Activated CD8-positive, alpha-beta memory T cell treated with anti-CD3 and anti-CD28 coated beads for 1 hour (primary cell): ENCODE data around the gene RIMS4.

Experiments used
- DNase-seq, 2 donors: peaks; one replicate each; pipeline ENCODE4 v3.0.0-alpha.2; 2020; ENCODE audit warnings: low read depth in 1 of 2; ENCODE audit errors: extremely low read depth in 1 of 2

The RIMS4 gene

GRCh38 chr20:44723798-44724362 is 86.5 kb downstream of the RIMS4 start:
- no peak for DNase-seq

- no peak for DNase-seq
Measured at GRCh38 chr20:44723391-44723790, 87.0 kb downstream of the RIMS4 start.

GRCh38 chr20:44722990-44723389 is 87.4 kb downstream of the RIMS4 start:
- no peak for DNase-seq

- DNase-seq, result no peak
Measured at GRCh38 chr20:44721785-44722054, 88.6 kb downstream of the RIMS4 start.

- no peak for DNase-seq
Measured at GRCh38 chr20:44720997-44721784, 89.2 kb downstream of the RIMS4 start.

- DNase-seq, result no peak
Measured at GRCh38 chr20:44720621-44720996, 89.7 kb downstream of the RIMS4 start.

GRCh38 chr20:44719841-44720240 is 90.5 kb downstream of the RIMS4 start:
- DNase-seq, result no peak

GRCh38 chr20:44717986-44718385 is 92.4 kb downstream of the RIMS4 start:
- DNase-seq, result no peak

GRCh38 chr20:44716309-44717106 is 93.8 kb downstream of the RIMS4 start:
- DNase-seq, result no peak

- DNase-seq, result no peak
Measured at GRCh38 chr20:44715499-44716308, 94.6 kb downstream of the RIMS4 start.

GRCh38 chr20:44714701-44715498 is 95.4 kb downstream of the RIMS4 start, which contains the start of gene CCN5:
CCN5 (plus strand) TSS chr20:44715369; CDS start chr20:44715391, 22 bp downstream.
- no peak for DNase-seq

- DNase-seq, result no peak
Measured at GRCh38 chr20:44714102-44714700, 96.1 kb downstream of the RIMS4 start.

- DNase-seq, result no peak
Measured at GRCh38 chr20:44711237-44711636, 99.1 kb downstream of the RIMS4 start.

GRCh38 chr20:44709797-44710196 is 100.5 kb downstream of the RIMS4 start:
- no peak for DNase-seq

- DNase-seq, result no peak
Measured at GRCh38 chr20:44709380-44709779, 101.0 kb downstream of the RIMS4 start.

- DNase-seq, result no peak
Measured at GRCh38 chr20:44707018-44707579, 103.2 kb downstream of the RIMS4 start.

- no peak for DNase-seq
Measured at GRCh38 chr20:44706301-44707017, 103.9 kb downstream of the RIMS4 start.

- DNase-seq, result no peak
Measured at GRCh38 chr20:44705364-44706094, 104.8 kb downstream of the RIMS4 start.
